ENCODE measurements around the gene USP51.
"Not testable (repeated sequence)": the region's sequence is repeated elsewhere in the genome, so short reads cannot be mapped to it uniquely, and the experiment has no call there.

Gene USP51

GRCh38 chrX:55489314-55490009 is at the start of gene USP51:
TSS of gene USP51 (minus strand) at chrX:55489848. CDS start at chrX:55488939, 909 bp downstream.
- DNase-seq, result no peak

DNA sequence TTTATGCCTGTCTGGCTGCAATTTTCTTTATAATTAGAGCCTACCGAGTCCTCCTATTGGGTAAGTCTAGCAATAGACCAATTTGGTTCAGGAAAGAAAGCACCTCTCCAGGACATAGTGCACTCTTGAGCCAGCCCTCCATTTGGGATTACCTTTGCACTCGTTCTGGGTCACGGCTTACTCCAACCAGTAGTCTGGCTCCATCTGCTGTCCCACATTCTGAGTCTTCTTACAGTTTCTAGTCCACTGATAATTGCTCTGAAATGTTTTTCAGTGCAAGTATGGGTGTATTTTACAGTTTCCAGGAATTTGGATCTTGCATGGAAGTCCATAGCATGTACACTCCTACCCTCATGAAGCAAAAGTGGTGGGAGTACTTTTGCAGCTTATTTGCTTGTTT is 34.8 kb upstream of the USP51 start:
- no peak for DNase-seq

- no peak for DNase-seq
These were observed 33.7 kb upstream of the USP51 start for GRCh38 chrX:55523356-55523755.

DNA sequence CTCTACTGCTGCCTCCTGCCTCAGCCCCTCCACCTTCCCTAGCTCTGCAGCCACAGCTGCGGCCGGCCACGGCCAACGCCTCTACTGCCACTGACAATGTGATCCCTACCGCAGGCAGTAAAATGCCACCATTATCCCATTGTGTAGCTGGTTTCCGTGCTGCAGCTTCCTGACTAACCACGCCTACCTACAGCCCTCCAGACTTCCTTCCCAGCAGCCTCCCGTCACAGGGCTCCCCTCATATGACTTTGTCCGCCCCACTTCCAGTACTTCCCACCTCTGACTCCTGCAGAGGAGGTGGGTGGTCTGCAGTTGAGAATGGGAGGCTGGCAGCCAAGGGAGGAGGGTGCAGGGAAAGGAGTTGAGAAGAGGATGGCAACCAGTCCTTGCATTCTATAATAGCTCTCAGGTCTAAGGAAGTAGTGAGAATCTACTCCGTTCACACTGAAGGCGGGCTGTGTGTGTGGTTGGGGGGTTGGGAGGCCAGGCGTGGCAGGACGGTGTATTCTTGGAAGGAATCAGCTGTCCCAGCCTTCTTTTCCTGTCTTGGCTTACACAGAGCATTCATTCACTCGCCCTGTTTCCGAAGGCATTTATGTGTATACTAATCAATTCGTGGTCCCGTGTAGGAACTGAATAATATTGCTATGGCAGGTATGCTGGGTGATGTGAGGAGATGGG is 33.1 kb upstream of the USP51 start:
- no peak for DNase-seq

GRCh38 chrX:55521687-55522086 is 32.0 kb upstream of the USP51 start:
- DNase-seq, result no peak

DNA sequence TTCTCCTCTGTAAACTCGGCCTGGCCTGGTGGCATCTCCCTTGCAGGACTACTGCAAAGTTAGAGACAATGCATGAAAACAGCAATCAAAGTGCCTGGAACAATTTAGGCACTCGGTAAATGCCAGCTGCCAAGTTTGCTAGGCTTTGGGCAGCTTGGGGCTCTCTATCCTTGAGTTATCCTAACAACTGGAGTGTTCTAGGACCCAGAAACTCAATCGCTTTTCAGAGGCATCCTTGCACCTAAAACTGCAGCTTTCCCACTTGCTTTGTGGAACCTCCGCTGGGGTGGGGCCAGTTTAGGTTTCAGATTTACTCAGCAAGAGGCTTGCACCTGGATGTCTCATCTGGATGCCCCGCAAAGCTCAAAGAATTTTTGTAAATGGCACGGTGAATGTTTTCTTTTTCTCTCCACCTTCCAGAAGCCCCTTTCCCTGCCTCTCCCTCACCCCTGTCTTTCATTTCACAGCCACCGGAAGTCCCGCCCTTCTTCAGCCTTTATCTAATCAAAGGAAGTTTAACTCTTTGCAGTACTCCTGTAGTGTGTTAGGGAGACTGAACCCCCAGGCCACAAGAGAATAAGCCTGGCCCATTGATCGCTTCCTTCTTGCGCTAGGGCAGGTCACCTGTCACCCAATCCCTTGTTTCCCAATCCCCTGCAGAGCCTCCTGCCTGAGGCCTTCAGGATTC is 27.3 kb upstream of the USP51 start:
- not testable (repeated sequence) for DNase-seq

DNA sequence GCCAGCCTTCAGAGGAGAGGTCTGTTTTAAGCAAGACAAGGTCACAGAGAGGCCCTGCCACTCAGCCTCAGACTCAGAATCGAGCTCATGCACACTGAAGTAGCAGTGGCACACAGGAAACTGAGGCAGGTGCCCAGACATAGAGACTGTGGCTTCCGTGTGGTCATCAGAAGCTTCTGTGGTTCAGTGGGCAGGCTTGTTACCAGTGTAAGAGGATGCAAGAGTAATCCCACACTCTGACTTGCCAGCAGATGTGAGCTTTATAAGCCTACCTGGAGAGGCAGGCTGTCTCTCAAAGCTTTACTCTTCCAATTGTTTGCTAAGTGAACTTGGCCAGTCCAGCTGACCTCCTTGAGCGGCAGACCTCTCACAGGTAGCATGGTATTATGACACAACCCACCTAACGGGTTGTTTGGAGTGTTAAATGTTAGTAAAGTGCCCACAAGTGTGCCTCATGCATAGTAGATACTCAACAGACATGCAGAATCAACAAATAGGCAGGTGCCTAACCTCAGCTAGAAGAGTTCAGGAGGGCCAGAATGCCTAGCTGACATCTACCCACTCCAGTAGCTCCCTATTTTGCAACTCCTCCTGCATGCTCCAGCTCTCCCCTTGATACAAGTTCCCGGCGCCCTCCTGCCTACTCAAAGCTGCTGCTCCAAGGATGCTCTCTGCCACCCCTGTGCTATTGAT is 23.5 kb upstream of the USP51 start:
- DNase-seq, result not testable (repeated sequence)

GRCh38 chrX:55508410-55509152 is 18.9 kb upstream of the USP51 start:
- DNase-seq, result not testable (repeated sequence)

DNA sequence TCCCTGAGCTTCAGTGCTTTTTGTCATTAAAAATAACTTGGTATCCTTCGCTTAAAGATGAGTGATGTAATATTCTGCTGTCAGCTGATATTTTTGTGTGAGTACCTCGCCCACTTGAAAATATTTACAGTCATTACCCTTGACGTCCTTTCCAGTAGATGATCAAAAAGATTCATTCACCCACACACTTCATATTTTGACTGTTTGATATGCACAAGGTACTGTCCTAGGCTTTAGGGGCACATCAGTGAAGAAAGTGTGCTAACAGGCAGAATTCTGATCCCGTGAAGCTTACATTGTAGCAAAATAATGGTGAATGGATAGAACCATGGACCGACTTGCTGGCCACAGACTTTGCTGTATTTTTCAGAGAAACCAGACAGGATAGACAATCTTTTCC is 18.1 kb upstream of the USP51 start:
- not testable (repeated sequence) for DNase-seq

DNA sequence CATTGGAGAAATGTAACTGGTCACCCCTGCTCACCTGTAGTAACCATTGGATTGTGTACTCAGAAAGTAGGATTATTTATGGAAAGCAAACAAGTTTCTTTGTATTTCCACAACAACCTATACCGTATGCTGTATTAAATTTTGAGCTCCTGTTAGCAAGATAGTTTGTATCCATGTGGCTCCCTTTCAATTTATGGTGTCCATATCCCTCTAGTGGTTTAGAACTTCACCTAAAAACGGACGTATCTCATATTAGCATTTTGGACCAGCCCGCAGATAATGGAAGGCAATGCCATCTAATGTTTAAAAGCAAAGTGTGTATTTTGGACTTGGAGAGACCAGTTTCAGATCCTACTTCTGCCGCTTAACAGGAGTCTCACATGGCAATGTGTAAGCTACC is 17.4 kb upstream of the USP51 start:
- DNase-seq, result not testable (repeated sequence)

GRCh38 chrX:55490974-55491373 is 1.3 kb upstream of the USP51 start:
- DNase-seq, result no peak

DNA sequence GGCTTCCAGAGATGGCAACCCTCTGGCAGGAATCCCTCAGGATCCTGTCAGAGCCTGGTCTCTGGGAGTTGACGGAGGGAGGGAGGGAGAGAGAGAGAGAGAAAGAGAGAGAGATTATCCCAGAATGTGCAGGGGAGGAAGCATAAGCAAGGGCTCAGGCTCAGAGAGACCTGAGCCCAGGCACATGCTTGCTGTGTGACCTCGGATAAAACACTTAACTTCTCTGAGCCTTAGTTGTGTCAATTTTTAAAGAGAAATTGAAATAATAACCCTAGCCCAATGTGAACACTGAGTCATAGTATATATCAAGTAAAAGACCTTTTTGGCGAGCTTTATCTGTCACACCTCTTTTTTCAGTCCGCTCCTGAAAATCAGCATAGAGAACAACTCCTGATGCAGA is 473 bp upstream of the USP51 start:
- no peak for DNase-seq

GRCh38 chrX:55488593-55489313 is 895 bp downstream of the USP51 start:
- peak; percentile 61 for DNase-seq

GRCh38 chrX:55488006-55488592 is 1.5 kb downstream of the USP51 start:
- DNase-seq, result no peak

- DNase-seq, result no peak
These were observed 2.5 kb downstream of the USP51 start for GRCh38 chrX:55487143-55487542.

- DNase-seq, result no peak
These were observed 2.9 kb downstream of the USP51 start for GRCh38 chrX:55486736-55487135.

GRCh38 chrX:55484948-55485347 is 4.7 kb downstream of the USP51 start:
- DNase-seq, result no peak

DNA sequence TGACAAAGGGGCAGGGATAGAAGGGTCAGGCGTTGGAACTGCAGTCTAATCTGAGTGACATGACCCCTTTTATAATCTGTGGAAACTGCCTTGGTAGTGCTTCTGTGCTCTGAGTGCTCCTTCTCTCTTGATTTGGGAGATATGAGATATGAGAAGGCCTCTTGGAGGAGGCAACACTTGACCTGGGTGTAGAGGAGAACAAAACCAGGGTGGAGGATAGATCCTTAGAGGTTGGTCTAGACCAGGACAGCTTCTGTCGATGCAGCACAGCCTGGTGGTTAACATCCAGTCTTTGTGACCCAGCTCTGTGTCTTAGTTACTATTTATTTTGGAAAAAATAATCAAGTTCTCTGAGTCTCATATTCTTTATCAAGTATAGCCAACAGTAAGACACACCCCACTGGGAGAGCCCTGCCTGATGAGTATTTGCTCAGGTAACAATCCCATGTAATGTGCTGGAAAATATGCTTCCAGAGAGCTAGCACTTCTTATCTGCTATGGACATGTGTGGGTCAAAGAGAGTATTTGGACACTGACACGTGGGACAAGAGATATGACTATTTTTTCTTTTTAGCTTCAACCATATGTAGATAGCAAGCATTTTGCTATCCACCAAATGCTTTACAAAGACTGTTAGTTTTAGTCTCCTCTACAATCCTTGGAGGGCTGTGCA is 9.1 kb downstream of the USP51 start:
- DNase-seq, result no peak

DNA sequence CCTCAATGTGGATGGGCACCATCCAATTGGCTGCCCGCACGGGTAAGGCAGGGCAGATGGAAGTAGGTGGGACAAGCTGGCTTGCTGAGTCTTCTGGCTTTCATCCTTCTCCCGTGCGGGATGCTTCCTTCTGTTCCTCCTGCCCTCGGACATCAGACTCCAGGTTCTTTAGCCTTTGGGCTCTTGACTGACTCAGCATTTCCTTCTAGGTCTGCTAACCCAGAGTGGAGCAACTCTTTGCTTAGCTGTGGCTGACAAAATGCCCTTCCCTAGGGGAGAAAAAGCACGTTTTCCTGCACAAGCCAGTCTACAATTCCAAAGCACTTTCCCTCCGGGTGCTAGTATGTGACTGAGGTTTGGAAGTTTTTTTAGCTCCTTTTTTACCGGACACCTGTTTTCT is 9.7 kb downstream of the USP51 start:
- not testable (repeated sequence) for DNase-seq

DNA sequence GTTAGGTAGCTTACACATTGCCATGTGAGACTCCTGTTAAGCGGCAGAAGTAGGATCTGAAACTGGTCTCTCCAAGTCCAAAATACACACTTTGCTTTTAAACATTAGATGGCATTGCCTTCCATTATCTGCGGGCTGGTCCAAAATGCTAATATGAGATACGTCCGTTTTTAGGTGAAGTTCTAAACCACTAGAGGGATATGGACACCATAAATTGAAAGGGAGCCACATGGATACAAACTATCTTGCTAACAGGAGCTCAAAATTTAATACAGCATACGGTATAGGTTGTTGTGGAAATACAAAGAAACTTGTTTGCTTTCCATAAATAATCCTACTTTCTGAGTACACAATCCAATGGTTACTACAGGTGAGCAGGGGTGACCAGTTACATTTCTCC is 23.9 kb downstream of the USP51 start:
- DNase-seq, result not testable (repeated sequence)

GRCh38 chrX:55465108-55465507 is 24.5 kb downstream of the USP51 start:
- DNase-seq, result not testable (repeated sequence)
